HG02588 (cell line): ENCODE results near the gene SELL.
"Not testable (repeated sequence)": the region's sequence is repeated elsewhere in the genome, so short reads cannot be mapped to it uniquely, and the experiment has no call there.

Experiments used
- ATAC-seq: cut with Tn5 transposase; IDR thresholded peaks from one replicate; pipeline ENCODE4 v1.9.1; 2021; ENCODE audit warnings: mild to moderate bottlenecking, moderate library complexity; ENCODE audit not compliant: unreplicated experiment

The SELL gene

GRCh38 chr1:169670244-169670643 is 41.2 kb downstream of the SELL start:
- not testable (repeated sequence) for ATAC-seq

DNA sequence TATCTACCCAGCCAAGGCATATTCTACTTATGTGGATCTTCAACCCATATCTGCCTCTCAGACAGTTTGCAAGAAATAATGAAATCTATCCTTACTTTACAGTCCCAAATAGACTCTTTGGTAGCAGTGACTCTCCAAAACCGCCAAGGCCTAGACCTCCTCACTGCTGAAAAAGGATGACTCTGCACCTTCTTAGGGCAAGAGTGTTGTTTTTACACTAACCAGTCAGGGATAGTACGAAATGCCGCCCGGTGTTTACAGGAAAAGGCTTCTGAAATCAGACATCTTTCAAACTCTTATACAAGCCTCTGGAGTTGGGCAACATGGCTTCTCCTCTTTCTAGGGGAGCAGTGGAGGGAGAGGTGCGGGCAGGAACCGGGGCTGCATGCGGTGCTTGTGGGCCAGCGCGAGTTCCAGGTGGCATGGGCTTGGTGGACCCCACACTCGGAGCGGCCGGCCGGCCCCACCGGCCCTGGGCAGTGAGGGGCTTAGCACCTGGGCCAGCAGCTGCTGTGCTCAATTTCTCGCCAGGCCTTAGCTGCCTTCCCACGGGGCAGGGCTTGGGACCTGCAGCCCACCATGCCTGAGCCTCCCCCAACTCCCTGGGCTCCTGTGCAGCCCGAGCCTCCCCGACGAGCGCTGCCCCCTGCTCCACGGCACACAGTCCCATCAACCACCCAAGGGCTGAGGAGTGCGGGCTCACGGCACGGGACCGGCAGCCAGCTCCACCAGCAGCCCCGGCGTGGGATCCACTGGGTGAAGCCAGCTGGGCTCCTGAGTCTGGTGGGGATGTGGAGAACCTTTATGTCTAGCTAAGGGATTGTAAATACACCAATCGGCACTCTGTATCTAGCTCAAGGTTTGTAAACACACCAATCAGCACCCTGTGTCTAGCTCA is 43.5 kb downstream of the SELL start:
- ATAC-seq, result not testable (repeated sequence)

GRCh38 chr1:169667227-169667639 is 44.2 kb downstream of the SELL start:
- ATAC-seq, result not testable (repeated sequence)

- ATAC-seq, result not testable (repeated sequence)
Measured at GRCh38 chr1:169662680-169663079, 48.7 kb downstream of the SELL start.

DNA sequence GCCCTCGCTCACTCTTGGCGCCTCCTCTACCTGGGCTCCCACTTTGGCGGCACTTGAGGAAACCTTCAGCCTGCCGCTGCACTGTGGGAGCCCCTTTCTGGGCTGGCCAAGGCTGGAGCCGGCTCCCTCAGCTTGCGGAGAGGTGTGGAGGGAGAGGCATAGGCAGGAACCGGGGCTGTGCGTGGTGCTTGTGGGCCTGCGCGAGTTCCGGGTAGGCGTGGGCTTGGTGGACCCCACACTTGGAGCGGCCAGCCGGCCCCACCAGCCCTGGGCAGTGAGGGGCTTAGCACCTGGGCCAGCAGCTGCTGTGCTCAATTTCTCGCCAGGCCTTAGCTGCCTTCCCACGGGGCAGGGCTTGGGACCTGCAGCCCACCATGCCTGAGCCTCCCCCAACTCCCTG is 50.4 kb downstream of the SELL start:
- ATAC-seq, result not testable (repeated sequence)

- not testable (repeated sequence) for ATAC-seq
Measured at GRCh38 chr1:169658777-169659176, 52.6 kb downstream of the SELL start.

GRCh38 chr1:169653873-169654272 is 57.5 kb downstream of the SELL start:
- ATAC-seq, result no peak

GRCh38 chr1:169651035-169651434 is 60.4 kb downstream of the SELL start:
- no peak for ATAC-seq

DNA sequence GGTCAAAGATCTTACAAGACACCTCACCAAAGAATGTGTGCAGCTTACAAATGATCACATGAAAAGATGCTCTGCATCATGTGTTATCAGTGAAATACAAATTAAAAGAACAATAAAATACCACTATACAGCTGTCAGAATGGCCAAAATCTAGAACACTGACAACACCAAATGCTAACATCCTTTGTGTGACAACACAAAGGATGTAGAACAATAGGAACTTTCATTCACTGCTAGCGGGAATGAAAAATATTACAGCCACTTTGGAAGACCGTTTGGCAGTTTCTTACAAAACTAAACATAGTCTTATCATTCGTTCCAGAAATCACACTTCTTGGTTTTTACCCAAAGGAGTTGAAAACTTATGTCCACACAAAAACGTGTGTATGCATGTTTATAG is 60.9 kb downstream of the SELL start:
- no peak for ATAC-seq

DNA sequence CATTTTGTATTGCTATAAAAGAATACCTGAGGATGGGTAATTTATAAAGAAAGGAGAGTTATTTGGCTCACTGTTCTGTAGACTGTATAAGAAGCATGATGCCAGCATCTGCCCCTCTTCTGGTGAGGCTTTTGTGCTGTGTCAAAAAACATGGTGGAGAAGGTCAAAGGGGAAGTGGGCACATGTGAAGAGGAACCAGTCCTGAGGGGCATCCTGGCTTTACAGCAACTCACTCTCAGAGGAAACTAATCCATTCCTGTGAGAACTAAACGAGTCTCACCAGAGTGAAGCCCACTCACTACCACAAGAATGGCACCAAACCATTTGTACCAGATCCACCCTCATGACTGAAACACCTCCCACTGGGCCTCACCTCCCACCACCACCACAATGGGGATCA is 62.7 kb downstream of the SELL start:
- ATAC-seq, result no peak

- no peak for ATAC-seq
Measured at GRCh38 chr1:169648187-169648586, 63.2 kb downstream of the SELL start.

DNA sequence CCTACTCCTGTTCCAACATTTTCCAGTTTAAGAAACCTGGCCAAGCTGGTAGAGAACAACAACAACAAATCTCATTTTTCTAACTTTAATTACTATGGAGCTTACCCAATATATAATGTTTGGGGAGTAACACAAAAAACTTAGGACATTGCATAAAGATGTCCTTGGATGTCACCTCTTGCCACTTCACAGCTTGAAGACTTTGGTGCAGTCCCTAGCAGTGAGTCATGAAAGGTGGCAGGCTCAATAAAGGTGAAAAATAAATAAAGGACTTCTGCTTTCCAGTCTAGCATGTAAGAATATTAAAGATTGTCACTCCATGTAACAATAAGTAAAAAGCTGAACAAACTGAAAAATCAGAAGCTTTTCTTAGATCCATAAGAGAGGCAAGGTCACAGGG is 63.9 kb downstream of the SELL start:
- no peak for ATAC-seq

DNA sequence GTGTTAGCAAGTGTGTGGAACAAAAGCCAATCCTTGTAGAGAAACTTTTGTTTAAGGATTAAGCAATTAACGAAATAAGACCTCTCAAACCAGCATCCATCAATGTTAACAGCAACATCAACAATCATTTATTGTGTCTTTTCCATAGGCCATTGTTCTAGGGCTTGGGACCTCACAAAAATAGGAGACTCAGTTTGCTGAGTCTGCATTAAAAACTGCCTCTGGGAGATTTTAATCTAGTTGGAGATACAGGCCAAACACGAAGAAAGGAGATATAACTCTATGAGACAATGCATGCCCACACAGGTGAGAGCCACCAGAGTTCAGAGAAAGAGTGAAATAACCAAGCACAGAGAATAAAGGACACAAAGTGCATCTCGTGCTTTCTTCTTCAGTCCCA is 67.1 kb downstream of the SELL start:
- no peak for ATAC-seq
